Hepatocyte (in vitro differentiated cells): ENCODE results near the gene KCNA10. TPM values are rescaled to one million over a fixed set of nuclear protein-coding genes. Genes with fewer than 3 reads are reported as not detected.

Experiments used
- DNase-seq: peaks from one replicate; pipeline ENCODE4 v3.0.0-alpha.2; 2016; ENCODE audit warnings: low spot score
- H2AFZ ChIP-seq: fragments of 200-600 bp; sonication (generic); 2 replicates; pipeline ENCODE4 v1.6.0; 2016; ENCODE audit warnings: antibody characterized with exemption, mild to moderate bottlenecking
- H3K27ac ChIP-seq: fragments of 200-600 bp; sonication (generic); 2 replicates; pipeline ENCODE4 v1.5.1; 2016; ENCODE audit warnings: mild to moderate bottlenecking
- H3K27me3 ChIP-seq: fragments of 200-600 bp; sonication (generic); 2 replicates; pipeline ENCODE4 v1.6.1; 2016
- H3K36me3 ChIP-seq: fragments of 200-600 bp; sonication (generic); replicated peaks from 2 replicates; pipeline ENCODE4 v1.5.1; 2016; ENCODE audit warnings: low read depth; ENCODE audit not compliant: insufficient read depth
- H3K4me1 ChIP-seq: fragments of 200-600 bp; sonication (generic); 2 replicates; pipeline ENCODE4 v1.5.1; 2016; ENCODE audit warnings: mild to moderate bottlenecking, moderate library complexity; ENCODE audit not compliant: insufficient read depth
- H3K4me2 ChIP-seq: fragments of 200-600 bp; sonication (generic); 2 replicates; pipeline ENCODE4 v1.6.0; 2016
- H3K4me3 ChIP-seq: fragments of 200-600 bp; sonication (generic); 2 replicates; pipeline ENCODE4 v1.5.1; 2016; ENCODE audit warnings: mild to moderate bottlenecking
- H3K79me2 ChIP-seq: fragments of 200-600 bp; sonication (generic); 2 replicates; pipeline ENCODE4 v1.6.0; 2017; ENCODE audit warnings: mild to moderate bottlenecking
- H3K9me2 ChIP-seq: fragments of 200-600 bp; sonication (generic); replicated peaks from 2 replicates; pipeline ENCODE4 v1.6.0; 2017; ENCODE audit warnings: mild to moderate bottlenecking; ENCODE audit not compliant: insufficient read depth
- H3K9me3 ChIP-seq: fragments of 200-600 bp; sonication (generic); 2 replicates; pipeline ENCODE4 v1.5.1; 2016; ENCODE audit warnings: low read depth, mild to moderate bottlenecking
- H4K20me1 ChIP-seq: fragments of 200-600 bp; sonication (generic); 2 replicates; pipeline ENCODE4 v1.6.0; 2016; ENCODE audit warnings: mild to moderate bottlenecking; ENCODE audit not compliant: insufficient read depth, poor library complexity, severe bottlenecking
- EZH2 ChIP-seq: fragments of 200-600 bp; sonication (generic); IDR thresholded peaks from 2 replicates; pipeline ENCODE4 v1.6.1; 2016; ENCODE audit warnings: antibody characterized with exemption, mild to moderate bottlenecking, borderline replicate concordance
- EZH2phosphoT487 ChIP-seq: fragments of 200-600 bp; sonication (generic); IDR thresholded peaks from one replicate; pipeline ENCODE4 v1.6.1; 2018; ENCODE audit warnings: antibody characterized with exemption, mild to moderate bottlenecking, low read depth, moderate library complexity; ENCODE audit not compliant: unreplicated experiment, severe bottlenecking
- WGBS: methylation state at CpG from one replicate; pipeline ENCODE4 v1.1.6; 2016; ENCODE audit warnings: low lambda C conversion rate; ENCODE audit errors: missing lambda C conversion rate; 5-methylcytosine and 5-hydroxymethylcytosine counted together
- polyA plus RNA-seq: library from polyadenylated mRNA; unstranded; fragments of >200 nt; fragmentation: Nextera tagmentation; extraction: Ambion mirVana; gene quantifications from 2 replicates; pipeline ENCODE4 v1.2.1, GENCODE V29; 2016
- total RNA-seq: library from RNA; depleted of rRNA; stranded (reverse); fragments of >200 nt; gene quantifications from 2 replicates; pipeline ENCODE4 v1.2.3, GENCODE V29; 2014
- TF ChIP-seq, protein P1 (sequence below): fragments of 200-600 bp; sonication (generic); IDR thresholded peaks from 2 replicates; pipeline ENCODE4 v1.5.1; 2016; ENCODE audit warnings: antibody characterized with exemption, mild to moderate bottlenecking; ENCODE audit not compliant: poor library complexity

The KCNA10 gene
- total and polyA plus RNA-seq, 2 experiments from 2014 or later: not detected

DNA sequence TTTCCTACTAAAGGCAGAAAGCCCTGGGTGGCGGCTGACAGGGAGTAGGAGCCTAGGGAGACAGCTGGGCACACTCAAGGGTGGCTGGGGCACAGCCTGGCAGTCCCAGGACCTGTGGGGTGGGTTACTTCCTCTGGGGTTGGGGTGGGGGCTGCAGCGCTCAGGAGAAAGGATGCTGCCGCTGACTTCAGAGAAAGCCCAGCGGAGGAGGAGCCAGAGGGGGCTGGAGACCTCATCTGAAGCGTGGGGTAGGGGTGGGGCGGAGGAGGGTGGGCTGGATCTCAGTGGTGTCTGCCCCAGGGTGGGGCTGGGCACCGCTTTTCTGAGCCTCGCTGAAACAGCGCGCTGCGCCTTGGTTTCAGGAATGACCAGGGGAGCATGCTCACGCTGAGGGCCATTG lies 30.8 kb downstream of the KCNA10 start:
- Histone ChIP-seq H4K20me1 (no peaks in the 10 kb centered on the region), H3K4me3 (no peak overlapping the region), H3K27ac (no peak overlapping the region), H3K27me3 (no peaks in the 10 kb centered on the region), H3K36me3 (no peaks in the 10 kb centered on the region), H3K9me2 (no peaks in the 10 kb centered on the region), H3K79me2 (no peaks in the 10 kb centered on the region), H3K9me3 (no peaks in the 10 kb centered on the region), H3K4me2 (no peak overlapping the region), H3K4me1 (peaks cover 5% of the 10 kb centered on the region), H2AFZ (no peak overlapping the region)
- TF ChIP-seq EZH2phosphoT487: no peak
- TF ChIP-seq, protein P1, sequence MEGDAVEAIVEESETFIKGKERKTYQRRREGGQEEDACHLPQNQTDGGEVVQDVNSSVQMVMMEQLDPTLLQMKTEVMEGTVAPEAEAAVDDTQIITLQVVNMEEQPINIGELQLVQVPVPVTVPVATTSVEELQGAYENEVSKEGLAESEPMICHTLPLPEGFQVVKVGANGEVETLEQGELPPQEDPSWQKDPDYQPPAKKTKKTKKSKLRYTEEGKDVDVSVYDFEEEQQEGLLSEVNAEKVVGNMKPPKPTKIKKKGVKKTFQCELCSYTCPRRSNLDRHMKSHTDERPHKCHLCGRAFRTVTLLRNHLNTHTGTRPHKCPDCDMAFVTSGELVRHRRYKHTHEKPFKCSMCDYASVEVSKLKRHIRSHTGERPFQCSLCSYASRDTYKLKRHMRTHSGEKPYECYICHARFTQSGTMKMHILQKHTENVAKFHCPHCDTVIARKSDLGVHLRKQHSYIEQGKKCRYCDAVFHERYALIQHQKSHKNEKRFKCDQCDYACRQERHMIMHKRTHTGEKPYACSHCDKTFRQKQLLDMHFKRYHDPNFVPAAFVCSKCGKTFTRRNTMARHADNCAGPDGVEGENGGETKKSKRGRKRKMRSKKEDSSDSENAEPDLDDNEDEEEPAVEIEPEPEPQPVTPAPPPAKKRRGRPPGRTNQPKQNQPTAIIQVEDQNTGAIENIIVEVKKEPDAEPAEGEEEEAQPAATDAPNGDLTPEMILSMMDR: no peak
- no peak for TF ChIP-seq EZH2
- WGBS: 96% methylated on average over 10 of the region's 12 CpGs
- DNase-seq: no peak

DNA sequence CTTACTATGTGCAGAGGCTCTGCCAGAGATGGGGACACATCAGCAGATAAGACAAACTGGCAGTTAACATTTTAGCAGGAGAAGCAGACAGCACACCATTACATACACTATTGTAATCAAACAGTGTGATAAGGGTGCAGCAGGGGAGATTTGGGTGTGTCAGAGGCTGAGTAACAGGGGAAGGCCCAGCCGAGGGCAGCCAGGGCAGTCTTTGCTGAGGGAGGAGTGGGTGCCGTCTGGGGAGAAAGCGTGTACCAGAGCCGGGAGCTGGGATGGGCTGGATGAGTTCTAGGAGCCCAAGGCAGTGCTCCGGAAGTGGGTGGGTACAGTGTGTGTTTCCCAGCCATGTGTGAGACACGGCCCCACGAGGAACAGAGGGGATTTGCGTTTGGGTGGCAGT lies 31.2 kb downstream of the KCNA10 start:
- Histone ChIP-seq H3K4me2 (no peak overlapping the region), H2AFZ (no peak overlapping the region)

DNA sequence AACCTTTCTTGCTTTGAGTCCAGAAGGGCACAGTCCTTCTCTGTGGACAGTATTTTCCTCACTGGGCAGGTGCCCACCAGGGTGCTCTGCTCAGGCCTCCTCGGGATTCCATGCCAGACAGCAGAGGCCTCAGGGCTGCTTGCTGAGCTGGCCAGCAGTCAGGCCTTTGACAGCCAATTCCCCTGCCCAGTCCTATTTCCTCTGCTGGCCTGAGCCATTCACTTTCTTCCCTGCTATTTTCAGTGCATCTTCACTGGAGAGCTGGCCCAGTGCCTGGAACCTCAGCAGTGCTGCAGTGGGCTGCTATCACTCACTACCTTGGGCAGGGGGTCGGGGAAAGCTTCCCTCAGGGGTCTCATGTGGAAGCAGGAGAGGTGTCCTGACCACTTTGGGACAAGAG lies 33.2 kb downstream of the KCNA10 start:
- TF ChIP-seq, protein P1: no peak
- TF ChIP-seq EZH2phosphoT487 (no peak), EZH2 (no peak)
- no peak overlapping the region for H2AFZ ChIP-seq
- no peaks in the 10 kb centered on the region for H3K36me3 ChIP-seq
- no peaks in the 10 kb centered on the region for H3K9me2 ChIP-seq
- H3K27ac ChIP-seq: no peak overlapping the region
- peaks cover 13% of the 10 kb centered on the region for H3K4me1 ChIP-seq
- H3K27me3 ChIP-seq: no peaks in the 10 kb centered on the region
- 70% methylated on average over 2 of the region's 2 CpGs for WGBS
- no peaks in the 10 kb centered on the region for H3K79me2 ChIP-seq
- no peak overlapping the region for H3K4me3 ChIP-seq
- DNase-seq: no peak
- H4K20me1 ChIP-seq: no peaks in the 10 kb centered on the region
- H3K4me2 ChIP-seq: no peak overlapping the region
- no peaks in the 10 kb centered on the region for H3K9me3 ChIP-seq

More for the DNA sequence above, 31.2 kb downstream of the KCNA10 start:
- TF ChIP-seq EZH2: no peak
- TF ChIP-seq, protein P1: no peak
- TF ChIP-seq EZH2phosphoT487: no peak
- no peaks in the 10 kb centered on the region for H3K9me2 ChIP-seq
- H3K27ac ChIP-seq: no peak overlapping the region
- 58% methylated on average over 8 of the region's 8 CpGs for WGBS
- no peaks in the 10 kb centered on the region for H4K20me1 ChIP-seq
- no peaks in the 10 kb centered on the region for H3K79me2 ChIP-seq
- no peaks in the 10 kb centered on the region for H3K36me3 ChIP-seq
- no peaks in the 10 kb centered on the region for H3K27me3 ChIP-seq
- H3K4me1 ChIP-seq: peaks cover 4% of the 10 kb centered on the region
- no peak overlapping the region for H3K4me3 ChIP-seq
- no peaks in the 10 kb centered on the region for H3K9me3 ChIP-seq
- DNase-seq: no peak

DNA sequence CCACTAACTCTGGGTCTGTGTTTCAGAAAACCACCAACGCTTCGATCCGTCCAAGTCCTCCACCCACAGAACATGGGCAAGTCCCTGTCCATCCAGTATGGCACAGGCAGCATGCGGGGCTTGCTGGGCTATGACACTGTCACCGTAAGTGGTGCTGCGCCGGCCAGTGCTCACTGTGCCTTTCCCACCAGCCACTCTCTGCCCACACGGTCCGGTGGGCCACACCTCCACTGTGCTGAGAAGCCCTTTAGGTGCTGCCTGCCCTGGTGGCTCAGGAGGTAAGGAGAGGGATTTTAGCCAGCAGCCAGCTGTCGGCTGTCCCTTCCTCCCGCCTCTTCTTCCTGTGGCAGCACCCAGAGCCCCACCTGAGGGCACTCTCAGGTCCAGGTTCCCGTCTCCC lies 34.2 kb downstream of the KCNA10 start:
- H3K4me2 ChIP-seq: no peak overlapping the region
- WGBS: 93% methylated on average over 12 of the region's 12 CpGs

More for the DNA sequence above, 34.2 kb downstream of the KCNA10 start:
- H3K27ac ChIP-seq: no peak overlapping the region
- no peak overlapping the region for H2AFZ ChIP-seq
- TF ChIP-seq, protein P1: no peak
- TF ChIP-seq EZH2: no peak
- no peak for TF ChIP-seq EZH2phosphoT487
- H4K20me1 ChIP-seq: no peaks in the 10 kb centered on the region
- H3K27me3 ChIP-seq: no peaks in the 10 kb centered on the region
- H3K79me2 ChIP-seq: no peaks in the 10 kb centered on the region
- no peak overlapping the region for H3K4me3 ChIP-seq
- H3K9me2 ChIP-seq: no peaks in the 10 kb centered on the region
- H3K4me1 ChIP-seq: peaks cover 22% of the 10 kb centered on the region
- DNase-seq: no peak
- no peaks in the 10 kb centered on the region for H3K36me3 ChIP-seq
- no peaks in the 10 kb centered on the region for H3K9me3 ChIP-seq
